Fibroblast of villous mesenchyme (primary cell): ENCODE measurements around the gene CCDC47. TPM values are rescaled to one million over a fixed set of nuclear protein-coding genes. Genes with fewer than 3 reads are reported as not detected.
"Not testable (repeated sequence)": the region's sequence is repeated elsewhere in the genome, so short reads cannot be mapped to it uniquely, and the experiment has no call there.

Experiments used
- DNase-seq: peaks from one replicate; pipeline ENCODE4 v3.0.0-alpha.2; 2010; ENCODE audit warnings: low read depth
- H3K4me3 ChIP-seq: 2 replicates; pipeline ENCODE4 v1.5.1; 2011; ENCODE audit warnings: low read depth, mild to moderate bottlenecking, low read length
- CTCF ChIP-seq: IDR thresholded peaks from 2 replicates; pipeline ENCODE4 v1.5.1; 2012; ENCODE audit warnings: low read depth, mild to moderate bottlenecking, low read length; ENCODE audit not compliant: insufficient read depth
- total RNA-seq: library from RNA; depleted of rRNA; stranded (reverse); fragments of >200 nt; gene quantifications from 2 replicates; pipeline ENCODE4 v1.2.3, GENCODE V29; 2012

CCDC47 gene
- total RNA-seq, 1 donor, result 76.4 TPM

GRCh38 chr17:63798572-63799106 is 25.2 kb upstream of the CCDC47 start:
- H3K4me3 ChIP-seq, result no peak overlapping the region
- no peak for TF ChIP-seq CTCF
- no peak for DNase-seq

GRCh38 chr17:63796375-63796774 is 23.0 kb upstream of the CCDC47 start:
- not testable (repeated sequence) for DNase-seq

GRCh38 chr17:63792055-63792729 is 18.8 kb upstream of the CCDC47 start:
- no peak overlapping the region for H3K4me3 ChIP-seq
- TF ChIP-seq CTCF, result no peak
- no peak for DNase-seq

More at GRCh38 chr17:63796375-63796774, 23.0 kb upstream of the CCDC47 start:
- not testable (repeated sequence) for H3K4me3 ChIP-seq

GRCh38 chr17:63790057-63790456 is 16.7 kb upstream of the CCDC47 start:
- DNase-seq, result no peak
- no peak overlapping the region for H3K4me3 ChIP-seq
- TF ChIP-seq CTCF, result no peak

- TF ChIP-seq CTCF, result no peak
- H3K4me3 ChIP-seq, result no peak overlapping the region
- no peak for DNase-seq
Observed at GRCh38 chr17:63786971-63787711, 13.7 kb upstream of the CCDC47 start.

GRCh38 chr17:63786117-63786516 is 12.7 kb upstream of the CCDC47 start:
- DNase-seq, result no peak
- no peak for TF ChIP-seq CTCF
- H3K4me3 ChIP-seq, result no peak overlapping the region

- DNase-seq, result peak; percentile 27
- H3K4me3 ChIP-seq, result no peak overlapping the region
- no peak for TF ChIP-seq CTCF
Observed at GRCh38 chr17:63785556-63785955, 12.2 kb upstream of the CCDC47 start.
